OCI-M2 (cell line): ENCODE results near the gene OTOA.
"Not testable (repeated sequence)": the region's sequence is repeated elsewhere in the genome, so short reads cannot be mapped to it uniquely, and the experiment has no call there.

ENCODE experiments used
- DNase-seq: peaks from one replicate; lab custom pipeline; 2025; ENCODE audit not compliant: unreplicated experiment; lab: John Stamatoyannopoulos, UW

The OTOA gene

DNA sequence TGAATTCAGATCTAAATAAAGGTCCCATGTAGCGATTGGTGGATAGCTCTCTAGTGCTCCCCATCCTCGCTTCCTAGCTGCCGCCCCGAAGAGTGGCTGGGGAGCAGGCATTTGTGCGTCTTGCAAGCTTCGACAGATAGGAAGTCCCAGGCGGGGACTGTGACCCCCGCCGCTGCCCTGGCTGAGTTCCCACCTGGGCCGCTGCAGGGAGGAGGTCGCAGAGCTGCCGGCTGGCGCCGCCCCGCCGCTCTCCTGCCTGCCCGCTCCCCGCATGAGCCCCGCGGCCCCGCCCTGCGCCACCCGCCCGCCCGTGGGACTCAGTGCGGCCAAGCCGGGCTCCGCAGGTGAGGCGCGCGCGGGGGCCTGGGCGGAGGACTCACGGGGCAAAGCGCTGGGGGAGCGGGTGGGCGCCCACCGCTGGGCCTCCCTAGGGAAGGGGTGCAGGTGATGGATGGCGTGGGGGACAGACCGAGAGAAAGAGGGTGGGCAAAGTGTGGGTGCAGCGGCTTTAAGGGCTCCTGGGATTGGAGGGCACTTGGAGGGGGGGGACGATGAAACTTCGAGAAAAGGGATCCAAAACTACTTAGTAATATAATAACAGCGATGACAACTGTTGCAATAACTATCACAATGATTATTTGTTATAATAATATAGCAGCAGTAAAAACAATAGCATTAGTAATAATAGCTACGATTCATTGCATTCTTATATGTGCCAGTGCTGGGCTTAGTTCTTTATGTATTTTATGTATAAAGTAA lies at the start of gene OTOA:
TSS of gene OTOA (plus strand) at position 80 of the 759 bp plus-strand sequence. CDS start 14,547 bp downstream, outside the sequence.
- no peak for DNase-seq

- no peak for DNase-seq
Observed at GRCh38 chr16:21614896-21615295, 48.9 kb upstream of the OTOA start.

DNA sequence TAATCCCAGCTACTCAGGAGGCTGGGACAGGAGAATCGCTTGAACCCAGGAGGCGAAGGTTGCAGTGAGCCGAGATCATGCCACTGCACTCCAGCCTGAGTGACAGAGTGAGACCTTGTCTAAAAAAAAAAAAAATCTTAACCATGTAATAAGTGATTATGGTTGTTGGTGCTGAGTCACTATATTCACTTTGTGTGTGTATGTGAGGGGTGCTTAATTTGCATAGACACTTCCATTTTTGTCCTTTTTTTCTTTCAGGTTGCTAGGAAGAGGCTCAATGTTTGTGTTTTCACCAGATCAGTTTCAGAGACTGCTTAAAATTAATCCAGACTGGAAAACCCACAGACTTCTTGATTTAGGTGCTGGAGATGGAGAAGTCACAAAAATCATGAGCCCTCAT lies 46.2 kb upstream of the OTOA start:
- DNase-seq, result no peak

- no peak for DNase-seq
Observed at GRCh38 chr16:21618281-21618680, 45.5 kb upstream of the OTOA start.

GRCh38 chr16:21619765-21620425 lies 43.9 kb upstream of the OTOA start:
- no peak for DNase-seq

GRCh38 chr16:21620592-21620991 lies 43.2 kb upstream of the OTOA start:
- no peak for DNase-seq

DNA sequence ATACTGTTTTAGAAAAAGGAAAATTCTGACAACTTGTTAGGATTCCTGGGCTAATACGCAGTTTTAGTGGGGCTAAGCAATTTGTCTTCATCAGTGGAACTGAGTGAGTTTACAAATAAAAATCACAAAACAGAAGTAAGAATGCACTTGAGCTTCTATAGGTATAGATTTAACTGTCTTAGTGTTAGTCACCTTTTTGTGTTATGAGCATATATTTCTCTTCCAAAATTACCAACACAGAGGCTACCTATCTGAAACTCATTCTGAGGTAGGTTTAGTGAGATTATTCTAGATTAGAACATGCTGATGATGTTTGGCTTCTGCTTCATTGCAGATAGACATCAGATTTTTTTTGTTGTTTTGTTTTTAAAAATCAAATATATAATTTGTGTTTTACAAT lies 41.2 kb upstream of the OTOA start:
- no peak for DNase-seq

DNA sequence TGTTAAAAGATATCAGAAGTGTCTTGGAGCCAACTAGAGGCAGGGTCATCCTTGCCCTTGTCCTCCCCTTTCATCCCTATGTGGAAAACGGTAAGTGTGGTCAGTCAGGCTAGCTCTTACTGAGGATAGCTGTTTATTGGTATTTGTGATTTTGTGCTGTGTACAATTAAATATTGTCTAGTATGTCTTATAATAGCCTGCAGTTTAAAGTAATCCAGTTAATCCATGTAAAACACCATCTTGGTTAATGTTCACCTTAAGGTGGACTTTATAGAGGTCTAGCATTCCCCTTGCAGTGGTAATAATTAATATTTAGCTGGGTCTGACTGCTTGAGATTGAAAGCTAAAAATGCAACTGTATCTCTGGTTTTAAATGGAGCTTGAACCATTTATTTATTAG lies 38.7 kb upstream of the OTOA start:
- no peak for DNase-seq

DNA sequence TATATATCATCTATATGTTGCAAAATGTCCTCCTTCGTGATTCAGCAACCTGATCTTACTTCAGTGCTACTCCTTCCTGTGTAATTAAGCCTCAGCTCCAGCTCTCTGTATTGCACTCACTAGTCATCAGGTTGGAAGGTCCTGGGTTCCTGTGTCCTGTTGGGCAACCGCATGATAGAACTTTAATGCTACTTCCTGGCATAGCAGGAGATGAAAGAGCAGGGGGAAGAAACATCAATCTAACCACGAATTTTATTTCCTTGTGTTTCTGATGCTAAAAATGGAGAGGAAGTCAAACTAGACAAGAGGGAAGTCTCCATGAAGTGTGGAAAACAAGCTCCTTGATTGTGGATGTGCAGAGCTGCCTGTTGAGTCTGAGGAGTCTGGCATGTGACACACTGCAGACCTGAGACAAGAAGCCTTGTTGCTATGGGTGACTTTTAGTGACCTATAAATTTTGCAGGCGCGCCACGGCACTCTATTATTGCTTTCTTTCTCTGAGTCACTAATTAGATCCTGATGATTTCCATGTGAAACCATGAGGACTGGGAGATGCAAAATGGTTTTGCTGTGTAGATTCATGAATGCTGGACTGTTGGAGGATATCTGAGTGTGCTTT lies 37.0 kb upstream of the OTOA start:
- DNase-seq, result no peak

- no peak for DNase-seq
Observed at GRCh38 chr16:21628121-21628726, 35.5 kb upstream of the OTOA start.

GRCh38 chr16:21628772-21629171 lies 35.0 kb upstream of the OTOA start:
- DNase-seq, result no peak

GRCh38 chr16:21629616-21630539 lies 33.9 kb upstream of the OTOA start:
- DNase-seq, result not testable (repeated sequence)

DNA sequence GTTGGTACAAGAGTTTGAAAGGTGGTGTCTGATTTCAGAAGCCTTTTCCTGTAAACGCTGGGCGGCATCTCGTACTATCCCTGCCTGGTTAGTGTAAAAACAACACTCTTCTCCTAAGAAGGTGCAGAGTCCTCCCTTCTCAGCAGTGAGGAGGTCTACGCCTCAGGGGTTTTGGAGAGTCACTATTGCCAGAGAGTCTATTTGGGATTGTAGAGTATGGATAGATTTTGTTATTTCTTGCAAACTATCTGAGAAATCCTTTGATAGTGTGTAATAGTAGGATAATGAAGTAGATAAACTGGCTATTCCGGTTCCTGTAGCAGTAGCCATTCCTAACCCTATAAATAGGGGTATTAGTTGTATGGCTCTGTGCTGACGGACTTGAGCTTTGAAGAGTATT lies 32.9 kb upstream of the OTOA start:
- not testable (repeated sequence) for DNase-seq

DNA sequence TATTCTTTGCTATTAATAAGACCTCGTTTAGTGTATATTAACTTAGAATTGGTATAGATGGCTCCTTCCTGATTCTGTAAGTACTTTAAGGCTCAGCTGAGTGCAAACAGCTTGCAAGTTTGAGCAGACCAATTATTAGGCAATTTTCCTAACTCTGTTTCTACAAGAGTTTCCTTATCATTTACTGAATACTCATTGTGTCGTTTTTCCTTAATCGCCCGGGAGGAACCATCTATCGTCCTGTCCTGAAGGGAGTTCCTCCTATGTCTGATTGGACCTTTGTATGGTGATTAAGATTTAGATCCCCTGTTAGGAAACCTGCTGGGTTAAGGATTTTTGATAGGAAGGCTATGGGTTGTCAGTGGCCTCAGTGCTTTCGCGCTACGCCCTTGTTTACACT lies 32.4 kb upstream of the OTOA start:
- not testable (repeated sequence) for DNase-seq

DNA sequence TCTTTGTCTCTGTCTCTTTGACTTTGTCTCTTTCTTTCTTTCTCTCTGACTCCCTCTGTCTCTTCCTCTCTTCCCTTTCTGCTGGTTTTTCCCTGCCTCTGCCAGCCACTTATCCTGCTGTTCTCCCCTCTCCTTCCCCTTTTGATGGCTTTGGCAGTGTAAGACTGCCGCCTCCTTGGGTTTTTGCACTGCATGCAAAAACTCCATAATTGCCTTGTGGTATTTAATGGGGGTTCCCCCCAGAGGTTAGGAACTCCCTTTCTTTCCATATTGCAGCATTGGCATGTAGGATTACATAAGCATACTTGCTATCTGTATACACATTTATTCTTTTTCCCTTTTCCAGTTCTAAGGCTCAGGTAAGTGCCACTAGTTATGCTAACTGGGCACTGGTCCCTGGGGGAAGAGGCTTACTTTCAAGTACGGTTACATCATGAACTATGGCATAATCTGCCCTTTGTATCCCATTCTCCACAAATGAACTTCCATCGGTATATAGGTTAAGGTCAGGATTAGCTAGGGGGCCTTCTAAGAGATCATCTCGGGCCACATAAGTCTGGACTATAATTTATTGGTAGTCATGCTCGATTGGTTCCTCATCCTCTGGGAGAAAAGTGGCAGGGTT lies 31.7 kb upstream of the OTOA start:
- DNase-seq, result not testable (repeated sequence)

DNA sequence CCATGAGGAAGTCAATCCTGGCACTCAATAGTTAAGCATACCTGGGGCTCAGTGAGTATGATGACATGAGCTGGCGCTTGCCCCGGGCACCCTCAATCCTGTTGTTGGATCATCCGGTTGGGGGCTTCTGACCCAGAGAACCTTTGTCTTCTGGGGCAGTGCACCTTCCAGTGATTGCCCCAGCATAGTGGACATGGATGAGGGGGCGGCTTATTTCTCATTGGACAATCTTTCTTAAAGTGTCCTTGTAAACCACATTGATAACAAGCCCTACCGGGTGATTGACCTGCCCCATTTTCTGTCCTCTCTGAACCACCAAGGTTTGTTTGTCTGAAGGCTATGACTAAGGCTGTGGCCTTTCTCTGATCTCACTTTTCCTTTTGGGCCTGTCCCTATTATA lies 29.6 kb upstream of the OTOA start:
- no peak for DNase-seq

- not testable (repeated sequence) for DNase-seq
Observed at GRCh38 chr16:21635694-21636093, 28.1 kb upstream of the OTOA start.

GRCh38 chr16:21637032-21637968 lies 26.5 kb upstream of the OTOA start:
- no peak for DNase-seq

DNA sequence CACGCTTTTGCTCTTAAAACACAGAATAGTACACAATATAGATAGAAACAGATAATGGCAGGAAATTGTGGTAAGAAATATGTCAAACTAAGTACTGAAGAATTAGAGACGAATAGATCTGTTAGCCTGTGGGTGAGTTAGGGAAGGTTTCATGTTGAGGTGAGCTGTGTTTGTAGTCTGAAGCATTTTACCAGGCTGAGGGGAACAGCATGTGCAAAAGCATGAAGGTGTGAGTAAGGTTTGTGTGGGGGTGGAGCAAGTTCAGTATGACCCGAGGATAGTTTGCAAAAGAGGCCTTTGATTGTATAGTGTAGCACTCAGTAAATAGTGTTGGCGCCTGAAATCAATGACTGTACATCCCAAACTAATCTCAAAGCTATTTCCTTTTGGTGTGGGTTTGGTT lies 25.2 kb upstream of the OTOA start:
- DNase-seq, result no peak
